SK-N-MC (cell line): ENCODE data around the gene COBL.

Experiments
- DNase-seq: peaks from one replicate; pipeline ENCODE4 v3.0.0-alpha.2; 2011; ENCODE audit warnings: low read depth, low spot score
- H3K27ac ChIP-seq: fragments of 200-600 bp; sonication (generic); 2 replicates; pipeline ENCODE4 v1.5.1; 2016; ENCODE audit warnings: mixed run types
- H3K36me3 ChIP-seq: fragments of 200-600 bp; sonication (generic); 2 replicates; pipeline ENCODE4 v1.6.1; 2017; ENCODE audit warnings: antibody characterized with exemption, low read length, mixed read lengths; ENCODE audit not compliant: insufficient read depth
- H3K4me3 ChIP-seq: fragments of 200-600 bp; sonication (generic); 2 replicates; pipeline ENCODE4 v1.5.1; 2016
- H3K9ac ChIP-seq: fragments of 200-600 bp; sonication (generic); 2 replicates; pipeline ENCODE4 v1.8.0; 2017; ENCODE audit warnings: mixed run types, mixed read lengths; ENCODE audit not compliant: insufficient read length
- H3K9me3 ChIP-seq: fragments of 200-600 bp; sonication (generic); 2 replicates; pipeline ENCODE4 v1.6.1; 2017; ENCODE audit warnings: low read depth, mild to moderate bottlenecking, antibody characterized with exemption, low read length, moderate library complexity, mixed read lengths
- EZH2 ChIP-seq: fragments of 200-600 bp; sonication (generic); IDR thresholded peaks from one replicate; pipeline ENCODE4 v1.6.1; 2017; ENCODE audit warnings: antibody characterized with exemption
- FOXP2 ChIP-seq: optimal IDR thresholded peaks from 2 replicates; pipeline ENCODE3; 2011; ENCODE audit warnings: mild to moderate bottlenecking, moderate library complexity; ENCODE audit not compliant: insufficient read depth; ENCODE audit errors: extremely low read length, control extremely low read depth
- POLR2AphosphoS5 ChIP-seq: IDR thresholded peaks from 2 replicates; pipeline ENCODE4 v1.6.1; 2012; ENCODE audit warnings: mild to moderate bottlenecking, low read depth, low read length, borderline replicate concordance

The COBL gene

DNA sequence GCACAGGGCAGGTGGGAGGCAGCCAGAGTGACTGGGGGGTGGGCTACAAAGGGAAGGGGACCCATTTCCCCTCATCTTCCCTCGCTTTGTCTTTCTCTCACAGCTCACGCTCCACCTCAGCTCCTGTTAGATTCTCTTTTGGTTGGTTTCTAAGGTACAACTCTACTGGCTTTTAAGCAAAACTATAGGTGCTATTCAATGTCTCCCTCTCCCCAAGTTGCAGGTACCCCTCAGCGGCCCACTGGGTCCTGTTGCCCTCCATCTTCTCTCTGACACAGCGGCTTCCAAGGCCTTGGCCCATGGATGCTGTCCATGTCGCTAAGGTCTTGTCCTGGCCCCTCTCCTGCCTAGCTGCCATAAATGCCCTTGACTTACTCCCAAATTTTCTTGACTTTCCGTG, 168.4 kb downstream of the COBL start:
- DNase-seq = no peak
- no peaks in the 10 kb centered on the region for H3K9me3 ChIP-seq
- H3K9ac ChIP-seq = no peak overlapping the region
- no peak for TF ChIP-seq EZH2
- TF ChIP-seq FOXP2 = no peak
- TF ChIP-seq POLR2AphosphoS5 = no peak
- no peak overlapping the region for H3K4me3 ChIP-seq
- H3K36me3 ChIP-seq = no peaks in the 10 kb centered on the region
- H3K27ac ChIP-seq = no peak overlapping the region

GRCh38 chr7:51146816-51147586, 169.6 kb downstream of the COBL start:
- Histone ChIP-seq H3K9me3 (no peaks in the 10 kb centered on the region), H3K9ac (no peak overlapping the region), H3K27ac (no peak overlapping the region), H3K36me3 (no peaks in the 10 kb centered on the region), H3K4me3 (no peak overlapping the region)
- DNase-seq = no peak
- TF ChIP-seq EZH2 (no peak), POLR2AphosphoS5 (no peak), FOXP2 (no peak)

DNA sequence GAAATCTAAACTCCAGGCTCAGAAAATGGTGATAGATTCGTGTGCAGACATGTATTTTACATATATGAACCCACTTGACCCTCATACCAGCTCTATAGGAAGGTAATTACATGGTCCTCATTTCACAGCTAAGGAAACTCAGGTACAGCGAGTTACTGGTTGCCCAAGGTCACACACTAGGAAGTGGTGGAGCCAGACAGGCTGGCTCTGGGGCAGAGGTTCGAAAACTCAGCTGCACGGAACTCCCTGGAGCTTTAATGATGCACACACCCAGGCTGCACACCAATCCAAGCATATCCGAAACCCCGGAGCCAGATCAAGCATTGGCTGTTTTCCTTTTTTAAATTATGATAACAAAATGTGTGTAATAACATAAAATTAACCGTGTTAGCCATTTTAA, 172.4 kb downstream of the COBL start:
- Histone ChIP-seq H3K9ac (no peak overlapping the region), H3K4me3 (no peak overlapping the region), H3K27ac (no peak overlapping the region), H3K36me3 (no peaks in the 10 kb centered on the region), H3K9me3 (no peaks in the 10 kb centered on the region)
- no peak for DNase-seq
- TF ChIP-seq FOXP2 (no peak), EZH2 (no peak), POLR2AphosphoS5 (no peak)

GRCh38 chr7:51142741-51143385, 173.7 kb downstream of the COBL start:
- H3K36me3 ChIP-seq = no peaks in the 10 kb centered on the region
- H3K9ac ChIP-seq = no peak overlapping the region
- H3K9me3 ChIP-seq = no peaks in the 10 kb centered on the region
- TF ChIP-seq POLR2AphosphoS5 (no peak), EZH2 (no peak)
- DNase-seq = no peak
- no peak overlapping the region for H3K4me3 ChIP-seq
- H3K27ac ChIP-seq = no peak overlapping the region

- H3K36me3 ChIP-seq = no peaks in the 10 kb centered on the region
- no peak for DNase-seq
- TF ChIP-seq FOXP2 (no peak), POLR2AphosphoS5 (no peak)
- no peak overlapping the region for H3K9ac ChIP-seq
- H3K4me3 ChIP-seq = no peak overlapping the region
- H3K27ac ChIP-seq = no peak overlapping the region
- no peaks in the 10 kb centered on the region for H3K9me3 ChIP-seq
Measured at GRCh38 chr7:51141451-51142003, 175.1 kb downstream of the COBL start.

GRCh38 chr7:51140199-51141164, 176.1 kb downstream of the COBL start:
- Histone ChIP-seq H3K4me3 (no peak overlapping the region), H3K9ac (no peak overlapping the region), H3K27ac (no peak overlapping the region), H3K9me3 (no peaks in the 10 kb centered on the region), H3K36me3 (no peaks in the 10 kb centered on the region)
- no peak for DNase-seq
- TF ChIP-seq FOXP2 (no peak), EZH2 (no peak), POLR2AphosphoS5 (no peak)

GRCh38 chr7:51139796-51140195, 176.8 kb downstream of the COBL start:
- no peaks in the 10 kb centered on the region for H3K36me3 ChIP-seq
- H3K4me3 ChIP-seq = no peak overlapping the region
- H3K27ac ChIP-seq = no peak overlapping the region
- H3K9me3 ChIP-seq = no peaks in the 10 kb centered on the region
- no peak for DNase-seq
- no peak for TF ChIP-seq EZH2
- no peak for TF ChIP-seq POLR2AphosphoS5
- no peak for TF ChIP-seq FOXP2
- H3K9ac ChIP-seq = no peak overlapping the region

DNA sequence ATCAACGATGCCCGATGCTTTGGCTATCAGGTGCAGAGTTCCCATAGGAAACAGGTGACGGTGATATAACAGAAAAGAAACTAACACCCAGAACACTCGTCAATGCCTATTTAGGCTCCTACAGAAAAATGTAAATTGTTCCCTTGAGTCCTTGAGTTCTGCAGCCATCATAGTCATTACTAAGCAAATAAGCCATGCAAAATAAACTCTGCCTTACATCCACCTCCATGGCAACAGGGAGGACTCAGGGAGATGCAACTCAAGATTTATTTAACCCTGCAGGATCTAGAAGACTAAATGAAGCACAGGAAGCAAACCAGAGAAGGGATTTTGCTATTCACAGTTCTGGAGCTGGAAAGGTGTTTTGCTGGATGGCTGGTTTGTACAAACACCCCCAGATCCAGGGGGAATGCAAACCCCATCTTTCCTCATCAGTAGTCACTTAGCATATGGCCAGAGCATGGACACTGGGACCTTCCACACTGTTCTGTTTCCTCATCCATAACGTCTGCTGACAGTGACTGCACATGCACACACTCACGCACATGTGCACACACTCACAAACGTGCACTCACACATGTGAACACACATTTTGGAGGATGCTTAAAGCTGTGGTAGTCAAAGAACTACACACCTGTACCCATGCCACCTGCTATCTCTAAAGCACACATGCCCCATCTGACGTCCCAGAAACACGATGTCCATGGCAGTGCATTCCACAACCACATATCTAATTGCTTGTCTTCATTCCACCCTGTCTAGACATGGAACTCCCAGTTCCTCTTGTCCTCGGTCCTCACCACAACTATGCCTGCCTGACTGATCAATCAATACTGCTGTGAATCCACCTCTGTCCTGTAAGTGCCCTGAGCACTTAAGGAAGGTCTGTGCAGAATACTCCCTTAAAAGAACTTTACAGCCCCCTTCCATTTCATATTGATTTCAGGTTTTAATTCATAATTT, 178.2 kb downstream of the COBL start:
- no peaks in the 10 kb centered on the region for H3K9me3 ChIP-seq
- H3K9ac ChIP-seq = no peak overlapping the region
- no peak overlapping the region for H3K27ac ChIP-seq
- no peak overlapping the region for H3K4me3 ChIP-seq
- no peak for DNase-seq
- no peak for TF ChIP-seq EZH2
- no peak for TF ChIP-seq FOXP2
- no peak for TF ChIP-seq POLR2AphosphoS5
- H3K36me3 ChIP-seq = no peaks in the 10 kb centered on the region
